Fibroblast of lung (primary cell): ENCODE data around the gene TMEM127. TPM values are rescaled to one million over a fixed set of nuclear protein-coding genes. Genes with fewer than 3 reads are reported as not detected.
A peak's percentile ranks its signal among the peaks of the same experiment; 100 is the strongest.

Source experiments
- DNase-seq, 2 donors: peaks; one replicate each; pipeline versions ENCODE4 v3.0.0 to v3.0.0-alpha.2; 2010; ENCODE audit warnings: low read depth in 2 of 2
- H2AFZ ChIP-seq: 2 replicates; pipeline ENCODE4 v1.5.1; 2012; ENCODE audit warnings: low read length, control low read depth, inconsistent platforms
- H3K27ac ChIP-seq: 2 replicates; pipeline ENCODE4 v1.5.1; 2011; ENCODE audit warnings: low read length, control low read depth; ENCODE audit not compliant: insufficient read depth
- H3K27me3 ChIP-seq: 2 replicates; pipeline ENCODE4 v1.5.1; 2011; ENCODE audit warnings: mild to moderate bottlenecking, low read length; ENCODE audit not compliant: control insufficient read depth, insufficient read depth
- H3K36me3 ChIP-seq: 2 replicates; pipeline ENCODE4 v1.5.1; 2011; ENCODE audit warnings: low read length; ENCODE audit not compliant: control insufficient read depth, insufficient read depth
- H3K4me1 ChIP-seq: 2 replicates; pipeline ENCODE4 v1.5.1; 2011; ENCODE audit warnings: low read length; ENCODE audit not compliant: control insufficient read depth, insufficient read depth; ENCODE audit errors: extremely low read depth
- H3K4me2 ChIP-seq: 2 replicates; pipeline ENCODE4 v1.5.1; 2011; ENCODE audit warnings: low read length, control low read depth; ENCODE audit not compliant: insufficient read depth; ENCODE audit errors: extremely low read depth
- H3K4me3 ChIP-seq, 4 experiments: fragments of 200-600 bp in 1 of 4; sonication (generic) in 1 of 4; replicated peaks in 1 of 4; 2 replicates each; pipeline ENCODE4 v1.5.1; 2011 to 2016; ENCODE audit warnings: low read length in 4 of 4, low read depth in 3 of 4, mild to moderate bottlenecking in 3 of 4, control low read depth in 2 of 4, inconsistent platforms in 1 of 4, mixed read lengths in 1 of 4; ENCODE audit not compliant: insufficient read depth in 1 of 4; ENCODE audit errors: control extremely low read depth in 1 of 4
- H3K79me2 ChIP-seq: 2 replicates; pipeline ENCODE4 v1.5.1; 2012; ENCODE audit warnings: mild to moderate bottlenecking, low read length, inconsistent platforms; ENCODE audit not compliant: control insufficient read depth, insufficient read depth
- H3K9ac ChIP-seq: 2 replicates; pipeline ENCODE4 v1.5.1; 2011; ENCODE audit warnings: mild to moderate bottlenecking, low read length, control low read depth; ENCODE audit not compliant: insufficient read depth
- H3K9me3 ChIP-seq: 2 replicates; pipeline ENCODE4 v1.5.1; 2012; ENCODE audit warnings: low read depth, low read length; ENCODE audit not compliant: control insufficient read depth, insufficient read depth
- H4K20me1 ChIP-seq: 2 replicates; pipeline ENCODE4 v1.5.1; 2011; ENCODE audit warnings: low read length; ENCODE audit not compliant: control insufficient read depth, insufficient read depth; ENCODE audit errors: extremely low read depth
- CTCF ChIP-seq, 2 donors: IDR thresholded peaks in 1 of 2; conservative IDR thresholded peaks in 1 of 2; 1 replicate in 1 of 2; 2 replicates in 1 of 2; pipeline ENCODE4 v1.5.1; 2011 to 2012; ENCODE audit warnings: low read length in 2 of 2, control low read depth in 1 of 2, inconsistent platforms in 1 of 2, low read depth in 1 of 2, mild to moderate bottlenecking in 1 of 2
- EZH2 ChIP-seq: IDR thresholded peaks from 2 replicates; pipeline ENCODE4 v1.5.1; 2012; ENCODE audit warnings: low read length, control low read depth, mild to moderate bottlenecking; ENCODE audit errors: missing control alignments
- polyA plus RNA-seq, 2 donors: library from polyadenylated mRNA; depleted of rRNA in 1 of 2; stranded (reverse) in 1 of 2; unstranded in 1 of 2; fragments of >200 nt; gene quantifications; 2 replicates each; pipeline ENCODE4 v1.2.1, GENCODE V29; 2011 to 2012; ENCODE audit warnings: missing spikeins in 1 of 2
- total RNA-seq: library from RNA; depleted of rRNA; stranded (reverse); fragments of >200 nt; gene quantifications from 2 replicates; pipeline ENCODE4 v1.2.1, GENCODE V29; 2014

The TMEM127 gene
- total and polyA plus RNA-seq, 2 donors (not counting 1 experiment from before 2014, with no cell fraction given) = 20.8 to 48.0 TPM

- H3K9me3 ChIP-seq = no peaks in the 10 kb centered on the region
- no peak overlapping the region for H3K9ac ChIP-seq
- H3K79me2 ChIP-seq = peaks cover 79% of the 10 kb centered on the region
- peak; percentile 23 to 76 for DNase-seq
- H3K4me1 ChIP-seq = peaks cover 15% of the 10 kb centered on the region
- no peaks in the 10 kb centered on the region for H3K27me3 ChIP-seq
- H4K20me1 ChIP-seq = no peaks in the 10 kb centered on the region
- H3K4me3 ChIP-seq = peak overlapping the region in 3 of 4 experiments; percentile 6 to 44 (median 34)
- H3K4me2 ChIP-seq = peak overlapping the region; percentile 76
- peak overlapping the region; percentile 8 for H3K27ac ChIP-seq
- no peaks in the 10 kb centered on the region for H3K36me3 ChIP-seq
- no peak overlapping the region for H2AFZ ChIP-seq
- TF ChIP-seq CTCF (conservative IDR thresholded peaks at IDR 0.05 in 1 of 2, IDR thresholded peaks at IDR 0.05 in 1 of 2; ENCODE audit: low read depth in 1 of 2, low read length in 2 of 2) (no peak), EZH2 (no peak)
These were observed 59.9 kb downstream of the TMEM127 start for GRCh38 chr2:96205888-96206287.

GRCh38 chr2:96204836-96205624 lies 60.8 kb downstream of the TMEM127 start:
- peak overlapping the region; percentile 66 for H3K27ac ChIP-seq
- H3K4me1 ChIP-seq = peaks cover 15% of the 10 kb centered on the region
- H3K36me3 ChIP-seq = no peaks in the 10 kb centered on the region
- no peaks in the 10 kb centered on the region for H4K20me1 ChIP-seq
- peak; percentile 20 to 23 for DNase-seq
- TF ChIP-seq EZH2 (no peak), CTCF (conservative IDR thresholded peaks at IDR 0.05 in 1 of 2, IDR thresholded peaks at IDR 0.05 in 1 of 2; ENCODE audit: low read depth in 1 of 2, low read length in 2 of 2) (no peak)
- H3K79me2 ChIP-seq = peaks cover 86% of the 10 kb centered on the region
- peak overlapping the region; percentile 76 for H3K4me2 ChIP-seq
- no peaks in the 10 kb centered on the region for H3K9me3 ChIP-seq
- no peaks in the 10 kb centered on the region for H3K27me3 ChIP-seq
- no peak overlapping the region for H3K9ac ChIP-seq
- H3K4me3 ChIP-seq = peak overlapping the region; percentile 23 to 44 (median 35)
- no peak overlapping the region for H2AFZ ChIP-seq

GRCh38 chr2:96203130-96204028 lies 62.4 kb downstream of the TMEM127 start:
- Histone ChIP-seq H2AFZ (no peak overlapping the region), H3K4me3 (peak overlapping the region in 2 of 4 experiments; percentile 1 to 43), H3K4me2 (peak overlapping the region; percentile 49), H3K9ac (no peak overlapping the region), H4K20me1 (no peaks in the 10 kb centered on the region), H3K27me3 (no peaks in the 10 kb centered on the region), H3K4me1 (peaks cover 12% of the 10 kb centered on the region), H3K79me2 (peaks cover 93% of the 10 kb centered on the region), H3K9me3 (no peaks in the 10 kb centered on the region), H3K36me3 (no peaks in the 10 kb centered on the region), H3K27ac (peak overlapping the region; percentile 66)
- no peak for DNase-seq
- no peak for TF ChIP-seq EZH2
- no peak for TF ChIP-seq CTCF (conservative IDR thresholded peaks at IDR 0.05 in 1 of 2, IDR thresholded peaks at IDR 0.05 in 1 of 2; ENCODE audit: low read depth in 1 of 2, low read length in 2 of 2)
